Esophagus muscularis mucosa (tissue), 3 donors: Measurements from ENCODE around the gene GNB5.
"Not testable (repeated sequence)": the region's sequence is repeated elsewhere in the genome, so short reads cannot be mapped to it uniquely, and the experiment has no call there.

Source experiments
- CTCF ChIP-seq, 3 experiments: fragments of 200-600 bp in 2 of 3; fragments of 450-650 bp in 1 of 3; sonication (generic) in 2 of 3; IDR thresholded peaks; one replicate each; pipeline ENCODE4 v1.5.1; 2017 to 2019; ENCODE audit warnings: antibody characterized with exemption in 3 of 3, mild to moderate bottlenecking in 2 of 3, moderate library complexity in 1 of 3
- EP300 ChIP-seq: sonication (generic); formaldehyde crosslinking; IDR thresholded peaks from one replicate; pipeline ENCODE4 v1.6.1; 2017; ENCODE audit warnings: antibody characterized with exemption

- not testable (repeated sequence) for TF ChIP-seq CTCF (IDR thresholded peaks at IDR 0.05); EP300
Measured at GRCh38 chr15:52165494-52166131, 25.6 kb downstream of the GNB5 start.
